HFFc6 (cell line): ENCODE measurements around the gene NUDT14. TPM values are rescaled to one million over a fixed set of nuclear protein-coding genes. Genes with fewer than 3 reads are reported as not detected.

Experiments
- DNase-seq: peaks from one replicate; pipeline ENCODE4 v3.0.0-alpha.2; 2018
- H3K27ac Mint-ChIP-seq: 2 replicates; pipeline ENCODE4 v1.8.0; 2020; ENCODE audit warnings: mild to moderate bottlenecking, mixed read lengths
- H3K27me3 Mint-ChIP-seq: 2 replicates; pipeline ENCODE4 v1.8.0; 2021; ENCODE audit warnings: mild to moderate bottlenecking, moderate library complexity, mixed read lengths; ENCODE audit not compliant: insufficient read depth
- H3K36me3 Mint-ChIP-seq: 2 replicates; pipeline ENCODE4 v1.8.0; 2021; ENCODE audit warnings: low read depth, mixed read lengths
- H3K4me1 Mint-ChIP-seq: 2 replicates; pipeline ENCODE4 v1.8.0; 2020; ENCODE audit warnings: low read depth, mixed read lengths
- H3K4me3 Mint-ChIP-seq: 2 replicates; pipeline ENCODE4 v1.8.0; 2020; ENCODE audit warnings: mild to moderate bottlenecking, moderate library complexity, mixed read lengths
- H3K9me3 Mint-ChIP-seq: 2 replicates; pipeline ENCODE4 v1.8.0; 2020; ENCODE audit warnings: mild to moderate bottlenecking, mixed read lengths
- CTCF ChIP-seq: fragments of 200-600 bp; sonication (generic); IDR thresholded peaks from 2 replicates; pipeline ENCODE4 v1.5.0; 2021; ENCODE audit warnings: antibody characterized with exemption, mild to moderate bottlenecking
- total RNA-seq, 6 experiments: library from RNA; stranded (reverse); fragmentation: NEBNext Ultra II Directional; extraction: Animal tissue kit (Norgen Biotek cat#: 25700); gene quantifications; 2 replicates in 1 of 6; 3 replicates in 5 of 6; pipeline ENCODE4 v1.2.3, GENCODE V29; 2021

NUDT14 gene
- total RNA-seq, 6 experiments from 2014 or later = 9.8 to 13.3 (median 11.0) TPM

GRCh38 chr14:105200641-105201040, 19.5 kb upstream of the NUDT14 start:
- Mint-ChIP-seq H3K4me1 (peaks cover 10% of the 10 kb centered on the region), H3K36me3 (no peaks in the 10 kb centered on the region), H3K27me3 (peaks cover 13% of the 10 kb centered on the region), H3K9me3 (no peaks in the 10 kb centered on the region), H3K4me3 (no peak overlapping the region), H3K27ac (no peak overlapping the region)
- TF ChIP-seq CTCF = no peak
- DNase-seq = no peak

DNA sequence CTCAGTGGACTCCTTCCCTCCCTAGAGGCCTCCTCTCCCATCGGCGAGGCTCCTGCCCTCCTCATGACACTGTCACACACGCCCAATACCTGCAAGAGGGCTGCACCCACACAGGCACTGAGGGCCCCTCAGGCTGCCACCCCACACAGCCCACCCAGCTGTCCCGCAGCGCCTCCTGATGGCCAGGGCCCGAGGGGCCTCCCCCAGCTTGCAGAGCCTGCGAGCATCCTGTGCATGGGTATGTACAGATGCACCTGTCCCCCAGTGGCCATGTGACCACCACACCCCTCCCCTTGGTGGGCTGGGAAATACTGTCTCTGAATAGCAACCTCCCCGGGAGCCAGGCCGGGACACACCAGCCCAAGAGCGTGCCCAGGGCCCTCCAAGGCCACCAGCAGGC, 19.0 kb upstream of the NUDT14 start:
- Mint-ChIP-seq H3K9me3 (no peaks in the 10 kb centered on the region), H3K27ac (no peak overlapping the region), H3K4me1 (peaks cover 10% of the 10 kb centered on the region), H3K27me3 (peaks cover 14% of the 10 kb centered on the region), H3K36me3 (no peaks in the 10 kb centered on the region), H3K4me3 (no peak overlapping the region)
- DNase-seq = no peak
- TF ChIP-seq CTCF = peak; percentile 47; the same call in 1 of the 2 replicates

GRCh38 chr14:105199093-105199492, 18.0 kb upstream of the NUDT14 start:
- H3K4me1 Mint-ChIP-seq = peaks cover 17% of the 10 kb centered on the region; the same call in 1 of the 2 replicates
- TF ChIP-seq CTCF = no peak
- no peak overlapping the region for H3K4me3 Mint-ChIP-seq
- peak overlapping the region; percentile 53; the same call in 1 of the 2 replicates for H3K27ac Mint-ChIP-seq
- H3K9me3 Mint-ChIP-seq = no peaks in the 10 kb centered on the region
- DNase-seq = no peak
- H3K36me3 Mint-ChIP-seq = no peaks in the 10 kb centered on the region
- peaks cover 11% of the 10 kb centered on the region for H3K27me3 Mint-ChIP-seq

- no peak overlapping the region; the same call in 1 of the 2 replicates for H3K27ac Mint-ChIP-seq
- H3K27me3 Mint-ChIP-seq = peaks cover 11% of the 10 kb centered on the region
- H3K36me3 Mint-ChIP-seq = no peaks in the 10 kb centered on the region
- TF ChIP-seq CTCF = peak; percentile 56
- DNase-seq = no peak
- no peaks in the 10 kb centered on the region for H3K9me3 Mint-ChIP-seq
- no peak overlapping the region for H3K4me3 Mint-ChIP-seq
- H3K4me1 Mint-ChIP-seq = peaks cover 22% of the 10 kb centered on the region; the same call in 1 of the 2 replicates
Observed at GRCh38 chr14:105198588-105198987, 17.5 kb upstream of the NUDT14 start.

DNA sequence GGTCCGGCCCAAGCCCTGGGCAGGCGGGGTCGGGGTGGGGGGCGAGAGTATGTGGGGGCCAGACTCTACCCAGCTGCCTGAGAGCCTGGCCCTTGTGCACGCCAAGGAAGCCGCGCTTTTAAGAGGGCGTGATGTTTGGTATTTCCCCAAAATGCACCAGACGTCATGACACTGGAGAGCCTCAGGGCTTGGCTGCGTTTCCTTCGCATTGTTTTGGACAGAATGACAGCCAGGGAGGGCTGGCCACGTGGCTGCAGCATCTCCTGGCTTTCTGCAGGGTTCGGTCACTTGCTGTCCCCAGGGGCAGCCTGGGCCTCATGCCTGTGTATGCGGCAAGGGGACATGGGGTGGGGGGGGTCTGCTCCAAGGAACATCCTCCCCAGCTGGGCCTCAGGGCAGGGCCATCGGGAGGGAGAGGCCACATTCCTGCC, 16.1 kb upstream of the NUDT14 start:
- DNase-seq = peak; percentile 62
- no peaks in the 10 kb centered on the region for H3K9me3 Mint-ChIP-seq
- peaks cover 23% of the 10 kb centered on the region; the same call in 1 of the 2 replicates for H3K4me1 Mint-ChIP-seq
- H3K4me3 Mint-ChIP-seq = no peak overlapping the region
- no peaks in the 10 kb centered on the region for H3K36me3 Mint-ChIP-seq
- peaks cover 11% of the 10 kb centered on the region for H3K27me3 Mint-ChIP-seq
- no peak overlapping the region for H3K27ac Mint-ChIP-seq
- TF ChIP-seq CTCF = no peak
